8988T (cell line): Measurements from ENCODE around the gene LSP1.

ENCODE experiments used
- DNase-seq: peaks from one replicate; pipeline ENCODE4 v3.0.0; 2011

LSP1 gene

DNA sequence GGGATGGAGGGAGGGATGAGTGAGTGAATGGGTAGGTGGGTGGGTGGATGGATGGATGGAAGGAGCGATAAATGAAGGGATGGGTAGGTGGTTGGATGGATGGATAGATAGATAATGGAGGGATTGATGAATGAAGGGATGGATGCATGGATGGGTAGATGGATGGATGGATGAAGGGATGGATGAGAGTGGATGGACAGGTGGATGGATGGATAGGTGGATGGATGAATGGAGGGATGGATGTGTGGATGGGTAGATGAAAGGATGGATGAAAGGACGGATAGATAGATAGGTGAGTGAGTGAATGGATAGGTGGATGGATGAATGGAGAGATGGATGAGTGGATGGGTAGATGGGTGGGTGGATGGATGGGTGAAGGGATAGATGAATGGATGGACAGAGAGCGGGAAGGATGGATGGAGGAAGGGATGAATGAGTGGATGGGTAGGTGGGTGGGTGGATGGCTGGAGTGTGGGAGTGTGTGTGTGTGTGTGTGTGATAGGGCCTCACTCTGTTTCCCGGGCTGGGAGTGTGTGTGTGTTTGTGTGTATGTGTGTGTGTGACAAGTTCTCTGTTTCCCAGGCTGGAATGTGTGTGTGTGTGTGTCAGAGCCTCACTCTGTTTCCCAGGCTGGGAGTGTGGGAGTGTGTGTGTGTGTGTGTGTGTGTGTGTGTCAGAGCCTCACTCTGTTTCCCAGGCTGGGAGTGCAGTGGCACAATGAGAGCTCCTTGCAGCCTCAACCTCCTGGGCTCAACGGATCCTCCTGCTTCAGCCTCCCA is 40.9 kb downstream of the LSP1 start:
- DNase-seq: no peak

DNA sequence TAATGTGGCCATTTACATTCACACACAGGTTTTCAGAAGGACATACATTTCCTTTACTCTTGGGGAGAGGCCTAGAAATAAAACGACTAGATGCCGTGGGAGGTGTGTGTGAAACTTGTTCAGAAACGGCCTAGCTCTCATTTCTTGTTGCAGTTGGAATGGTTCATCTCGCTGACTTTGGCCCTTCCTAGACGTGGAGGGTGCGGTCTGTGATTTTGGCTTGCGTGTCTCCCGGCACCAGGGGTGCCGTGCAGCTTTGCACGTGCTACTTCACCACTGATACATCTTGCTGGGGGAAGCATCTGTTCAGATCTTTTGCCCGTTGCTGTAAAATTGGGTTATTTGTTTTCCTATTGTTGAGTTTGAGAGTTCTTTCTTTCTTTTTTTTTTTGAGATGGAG is 41.9 kb downstream of the LSP1 start:
- no peak for DNase-seq

DNA sequence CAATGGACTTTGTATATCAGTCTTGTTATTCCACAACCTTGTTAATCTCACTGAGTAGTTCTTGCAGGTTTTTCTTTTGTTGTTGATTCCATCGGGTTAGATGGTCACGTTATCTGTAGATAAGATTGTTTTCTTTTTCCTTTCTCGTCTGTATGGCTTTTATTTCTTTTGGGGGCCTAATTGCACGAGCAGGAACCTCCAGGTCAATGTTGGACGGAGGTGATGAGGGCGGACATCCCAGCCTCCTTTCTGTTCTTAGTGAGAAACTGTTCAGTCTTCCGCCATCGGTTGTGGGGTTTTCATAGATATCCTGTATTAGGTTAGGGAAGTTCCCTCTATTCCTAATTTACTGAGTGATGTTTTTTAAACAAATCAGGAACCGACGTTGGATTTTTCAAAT is 43.6 kb downstream of the LSP1 start:
- no peak for DNase-seq

DNA sequence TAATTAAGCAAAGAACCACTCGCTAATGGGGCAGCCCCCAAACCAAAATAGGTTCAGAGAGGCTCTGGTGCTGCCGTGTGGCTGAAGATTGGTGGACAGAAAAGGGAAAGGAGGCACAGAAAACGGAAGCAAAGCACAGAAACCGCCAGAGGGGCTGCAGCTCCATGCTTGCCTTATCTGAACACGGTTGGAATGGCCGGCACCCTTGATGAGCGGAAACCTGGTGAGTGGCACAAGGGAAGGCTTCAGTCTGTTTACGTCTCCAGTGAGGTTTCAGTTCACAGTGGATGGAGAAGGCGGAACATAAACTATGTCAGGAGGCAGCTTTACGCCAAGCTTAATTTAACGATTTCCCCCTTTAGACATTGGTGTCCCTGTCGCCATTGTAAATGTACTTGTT is 44.0 kb downstream of the LSP1 start:
- DNase-seq: no peak

DNA sequence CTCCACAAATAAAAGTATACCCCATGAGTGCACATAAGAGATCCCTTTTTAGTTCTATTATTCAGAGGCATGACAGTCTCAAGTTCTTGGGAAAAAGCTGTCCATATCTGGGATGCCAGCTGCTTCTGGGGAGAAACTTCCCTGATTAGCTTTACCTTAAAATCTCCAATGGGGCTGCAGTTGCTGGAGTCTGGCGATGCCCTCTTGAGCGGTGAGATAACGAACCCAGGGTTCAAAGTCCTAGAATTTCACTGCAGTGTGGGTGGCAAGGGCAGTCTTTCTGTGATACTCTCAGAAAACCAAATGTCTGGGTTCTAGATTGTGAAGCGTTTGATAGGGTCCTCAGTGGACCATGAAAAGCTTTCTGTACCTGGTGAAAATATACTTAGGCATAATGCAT is 46.2 kb downstream of the LSP1 start:
- no peak for DNase-seq

DNA sequence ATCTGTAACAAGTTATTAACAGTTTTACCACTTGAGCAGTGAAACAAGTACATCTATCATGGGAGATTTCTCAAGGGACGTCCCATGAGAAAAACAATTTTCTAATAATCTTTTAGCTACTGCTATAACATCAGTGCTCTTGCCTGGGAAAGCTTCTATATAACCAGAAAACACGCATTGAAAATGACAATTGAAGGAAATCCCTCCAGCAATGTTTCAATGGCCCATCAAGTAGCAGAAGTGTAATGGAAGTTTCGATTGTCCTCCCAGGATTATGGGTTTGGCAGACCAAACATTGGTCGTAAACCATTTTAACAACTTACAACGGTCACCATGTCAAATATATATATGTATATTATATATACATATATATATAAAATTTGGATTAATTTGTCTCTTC is 46.8 kb downstream of the LSP1 start:
- DNase-seq: no peak

DNA sequence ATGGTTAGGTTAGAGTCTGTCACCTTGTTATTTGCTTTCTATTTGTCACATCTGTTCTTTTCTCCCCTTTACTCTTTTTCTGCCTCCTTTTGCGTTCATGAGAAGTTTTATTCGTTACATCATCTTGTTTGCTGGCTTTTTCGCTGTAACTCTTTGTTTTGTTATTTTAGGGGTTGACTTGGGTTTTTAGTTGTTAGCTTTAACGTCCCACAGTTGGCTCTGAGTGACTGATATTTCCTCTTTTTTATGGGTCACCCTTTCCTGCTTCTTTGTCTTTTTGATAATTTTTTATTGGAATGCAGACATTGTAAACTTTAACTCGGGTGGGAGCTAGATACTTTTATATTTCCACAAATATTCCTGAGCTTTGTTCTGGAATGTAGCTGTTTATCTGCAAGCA is 53.3 kb downstream of the LSP1 start:
- no peak for DNase-seq

DNA sequence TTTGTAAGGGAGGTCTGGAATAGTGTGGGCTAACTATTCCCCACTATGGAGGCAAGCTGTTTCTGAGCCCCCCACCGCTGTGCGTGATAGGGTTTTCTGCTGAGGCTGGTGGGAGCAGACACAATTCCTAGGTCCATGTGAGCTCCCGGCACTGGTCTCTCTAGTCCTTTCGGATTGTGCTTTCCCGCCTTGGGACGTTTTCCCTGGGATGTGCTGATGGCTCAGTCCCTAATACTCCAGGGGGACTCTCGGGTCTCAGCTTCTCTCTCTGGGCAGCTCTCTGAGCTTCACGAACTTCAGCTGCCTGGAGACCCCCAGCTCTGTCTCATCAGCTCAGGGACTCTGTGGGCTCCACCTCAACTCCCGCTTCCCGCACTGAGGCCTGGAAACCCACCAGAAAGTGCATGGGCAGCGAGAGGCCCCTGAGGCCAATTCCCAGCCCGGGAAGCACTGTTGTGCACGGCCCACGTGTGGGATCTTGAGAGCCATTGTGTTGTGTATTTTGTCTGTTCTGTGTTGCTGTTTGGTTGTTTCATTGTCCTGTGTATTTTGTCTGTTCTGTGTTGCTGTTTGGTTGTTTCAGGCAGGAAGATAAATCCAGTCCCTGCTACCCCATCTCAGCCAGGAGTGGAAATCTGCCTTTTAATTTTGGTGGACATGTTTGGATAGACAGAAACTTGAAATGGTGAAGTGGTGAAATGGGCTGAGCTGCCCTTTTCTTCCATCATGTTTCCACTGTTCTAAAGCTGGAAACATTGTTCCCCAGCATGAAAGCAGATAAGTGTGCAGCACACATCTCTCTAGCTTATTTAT is 53.9 kb downstream of the LSP1 start:
- no peak for DNase-seq

DNA sequence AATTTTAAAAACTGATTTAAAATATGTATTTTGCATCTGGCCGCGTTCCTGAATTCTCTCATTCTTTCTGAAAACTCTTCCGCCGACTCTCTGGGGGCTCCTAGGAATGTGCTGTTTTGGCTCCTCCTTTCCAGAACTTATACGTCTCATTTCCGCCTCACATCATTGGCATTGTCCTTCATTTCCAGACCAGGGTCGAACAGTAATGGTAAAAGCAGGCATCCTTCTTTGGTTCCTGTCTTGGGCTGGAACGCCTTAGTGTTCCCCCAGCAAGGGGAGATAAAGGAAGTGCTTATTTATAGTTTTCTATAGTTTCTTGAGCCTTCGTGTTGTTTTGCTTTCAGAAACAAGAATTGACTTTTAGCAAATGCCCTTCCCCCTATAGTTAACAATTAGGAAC is 55.7 kb downstream of the LSP1 start:
- no peak for DNase-seq

DNA sequence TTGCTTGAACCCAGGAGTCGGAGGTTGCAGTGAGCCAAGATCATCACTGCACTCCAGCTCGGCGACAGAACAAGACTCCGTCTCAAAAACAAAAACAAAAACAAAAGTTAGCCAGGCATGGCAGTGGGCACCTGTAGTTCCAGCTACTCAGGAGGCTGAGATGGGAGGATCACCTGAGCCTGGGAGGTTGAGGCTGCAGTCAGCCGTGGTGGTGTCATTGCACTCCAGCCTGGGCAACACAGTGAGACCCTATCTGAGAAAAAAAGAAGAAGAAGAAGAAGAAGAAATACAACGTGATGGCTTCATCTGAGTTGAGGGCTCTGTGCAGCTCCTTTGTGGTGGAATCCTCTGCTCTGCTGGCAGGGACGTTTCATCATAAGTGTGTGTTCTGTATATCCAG is 56.6 kb downstream of the LSP1 start:
- no peak for DNase-seq

DNA sequence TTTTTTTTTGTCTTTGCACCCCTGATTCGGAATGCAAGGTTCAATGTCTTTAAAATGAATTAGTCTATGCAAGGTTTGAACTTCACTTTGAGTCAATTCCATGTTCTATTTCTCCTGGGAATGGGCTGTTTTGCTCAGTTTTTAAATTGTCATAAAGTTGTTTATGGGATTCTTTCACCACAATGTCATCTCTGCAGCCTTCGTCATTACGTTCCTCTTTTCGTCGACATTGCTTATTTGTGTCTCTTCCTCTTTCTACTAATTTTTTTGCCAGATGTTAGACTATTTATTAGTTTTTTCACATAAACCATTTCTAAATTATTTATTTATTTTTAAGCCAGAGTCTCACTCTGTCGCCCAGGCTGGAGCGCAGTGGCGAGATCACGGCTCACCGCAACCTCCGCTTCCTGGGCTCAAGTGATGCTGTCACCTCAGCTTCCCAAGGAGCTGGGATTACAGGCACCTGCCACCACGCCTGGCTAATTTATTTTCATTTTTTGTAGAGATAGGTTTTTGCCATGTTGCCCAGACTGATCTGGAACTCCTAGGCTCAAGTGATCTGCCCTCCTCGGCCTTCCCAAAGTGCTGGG is 59.5 kb downstream of the LSP1 start:
- no peak for DNase-seq

DNA sequence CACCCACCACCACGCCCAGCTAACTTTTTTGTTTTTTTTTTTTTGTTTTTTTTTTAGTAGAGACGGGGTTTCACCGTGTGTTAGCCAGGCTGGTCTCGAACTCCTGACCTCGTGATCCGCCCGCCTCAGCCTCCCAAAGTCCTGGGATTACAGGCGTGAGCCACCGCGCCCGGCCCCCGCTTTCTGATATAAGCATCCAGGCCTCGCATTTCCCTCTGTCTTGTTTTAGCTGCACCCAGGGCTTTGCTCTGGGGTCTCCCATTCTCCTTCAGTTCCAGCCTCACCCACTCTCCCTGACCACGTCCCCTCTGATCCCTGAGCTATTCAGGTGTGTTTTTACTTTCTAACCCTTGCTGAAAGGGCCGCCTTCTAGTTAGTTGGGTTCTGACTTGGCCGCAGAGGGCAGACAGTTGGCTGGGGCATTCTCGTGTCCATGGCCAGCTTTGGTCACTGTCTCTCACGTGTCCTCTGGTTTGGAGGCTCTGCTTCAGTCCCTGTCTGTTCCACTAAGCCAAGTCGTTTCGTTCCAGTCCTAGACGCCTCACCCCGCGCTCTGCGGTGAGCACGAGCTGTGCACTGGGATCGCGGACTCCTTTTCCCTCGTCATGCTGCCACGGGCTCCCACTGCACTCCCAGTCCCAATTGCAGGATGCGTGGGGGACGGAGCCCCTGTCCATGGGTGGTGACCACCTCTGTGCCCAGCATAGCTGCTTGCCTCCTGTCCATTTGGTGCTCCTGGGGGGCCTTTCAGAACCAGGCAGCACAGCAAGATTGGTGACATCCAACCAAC is 60.6 kb downstream of the LSP1 start:
- no peak for DNase-seq

DNA sequence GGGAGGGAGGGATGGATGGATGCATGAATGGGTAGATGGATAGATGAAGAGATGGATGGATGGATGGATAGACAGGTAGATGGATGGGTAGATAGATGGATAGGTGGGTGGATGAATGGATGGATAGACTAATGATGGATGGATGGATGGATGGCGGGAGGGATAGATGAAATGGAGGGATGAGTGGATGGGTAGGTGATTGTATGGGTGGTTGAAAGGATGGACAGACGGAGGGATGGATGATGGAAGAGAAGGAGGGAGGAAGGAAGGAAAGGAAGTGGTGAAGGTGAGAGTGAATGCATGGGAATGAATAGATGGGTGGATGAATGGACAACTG is 62.9 kb downstream of the LSP1 start:
- no peak for DNase-seq

DNA sequence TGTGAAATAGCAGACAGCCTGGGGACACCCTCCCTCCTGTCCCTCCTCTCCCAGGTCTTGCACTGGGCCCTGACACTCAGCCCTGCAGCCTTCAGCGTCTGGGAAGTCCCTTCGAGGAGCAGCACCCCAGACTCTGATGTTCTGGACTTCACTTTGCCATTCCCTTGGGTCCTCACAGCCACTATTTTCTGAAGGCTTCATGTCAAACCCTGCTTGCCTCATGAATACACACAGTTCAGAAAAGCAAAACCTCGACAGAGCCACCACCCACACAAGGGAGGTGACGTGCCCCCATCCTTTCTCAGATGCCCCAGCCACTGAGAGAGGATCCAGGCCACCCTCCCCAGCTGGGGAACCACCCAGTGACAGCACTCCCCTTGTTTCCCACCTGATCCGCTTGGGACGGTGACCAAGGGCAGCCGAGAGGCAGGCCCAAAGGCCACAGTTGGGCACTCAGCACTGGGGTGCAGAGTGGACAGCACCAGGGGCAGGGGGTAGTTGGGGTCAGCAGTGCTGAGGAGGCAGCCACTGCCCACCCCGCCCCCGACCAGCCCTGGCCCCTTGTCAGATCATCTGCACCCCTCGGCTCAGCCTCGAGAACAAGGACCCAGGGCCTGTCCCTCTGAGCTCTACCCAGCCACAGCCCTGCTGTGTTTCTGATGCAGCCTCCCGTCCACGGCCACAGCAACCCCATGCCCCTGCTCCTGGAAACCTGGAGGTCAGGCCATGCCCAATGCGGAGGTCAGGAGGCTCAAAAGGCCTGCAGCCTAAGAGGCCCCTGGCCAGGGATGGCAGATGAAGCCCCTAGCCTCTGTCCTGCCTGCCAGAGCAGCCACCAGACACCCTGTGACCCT is 63.5 kb downstream of the LSP1 start:
- peak; percentile 28 for DNase-seq

DNA sequence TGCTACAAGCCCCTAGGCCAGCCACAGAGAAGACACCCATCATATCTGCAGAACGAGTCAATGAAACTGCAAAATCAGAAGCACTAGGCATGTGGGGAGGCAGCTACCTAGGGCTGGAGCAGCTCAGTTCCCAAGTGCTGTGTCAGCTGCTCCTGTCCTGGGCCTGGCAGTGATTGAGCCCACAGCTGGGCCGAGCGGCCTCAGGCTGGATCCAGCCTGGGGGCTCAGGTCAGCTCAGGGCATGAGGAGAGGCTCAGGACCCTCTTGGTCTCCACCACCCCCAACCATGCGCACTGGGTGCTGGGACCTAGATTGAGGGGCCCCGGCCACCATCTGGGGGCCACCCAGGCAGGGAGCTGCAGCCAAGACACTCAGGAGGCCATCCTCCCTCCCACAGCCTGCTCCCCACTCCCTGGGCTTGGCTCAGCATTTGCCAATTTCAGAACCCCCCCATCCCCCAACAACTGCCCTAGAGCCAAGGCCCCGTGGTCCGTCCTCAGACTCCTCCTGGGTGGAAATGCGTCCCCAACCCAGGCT is 64.2 kb downstream of the LSP1 start:
- peak; percentile 33 for DNase-seq

DNA sequence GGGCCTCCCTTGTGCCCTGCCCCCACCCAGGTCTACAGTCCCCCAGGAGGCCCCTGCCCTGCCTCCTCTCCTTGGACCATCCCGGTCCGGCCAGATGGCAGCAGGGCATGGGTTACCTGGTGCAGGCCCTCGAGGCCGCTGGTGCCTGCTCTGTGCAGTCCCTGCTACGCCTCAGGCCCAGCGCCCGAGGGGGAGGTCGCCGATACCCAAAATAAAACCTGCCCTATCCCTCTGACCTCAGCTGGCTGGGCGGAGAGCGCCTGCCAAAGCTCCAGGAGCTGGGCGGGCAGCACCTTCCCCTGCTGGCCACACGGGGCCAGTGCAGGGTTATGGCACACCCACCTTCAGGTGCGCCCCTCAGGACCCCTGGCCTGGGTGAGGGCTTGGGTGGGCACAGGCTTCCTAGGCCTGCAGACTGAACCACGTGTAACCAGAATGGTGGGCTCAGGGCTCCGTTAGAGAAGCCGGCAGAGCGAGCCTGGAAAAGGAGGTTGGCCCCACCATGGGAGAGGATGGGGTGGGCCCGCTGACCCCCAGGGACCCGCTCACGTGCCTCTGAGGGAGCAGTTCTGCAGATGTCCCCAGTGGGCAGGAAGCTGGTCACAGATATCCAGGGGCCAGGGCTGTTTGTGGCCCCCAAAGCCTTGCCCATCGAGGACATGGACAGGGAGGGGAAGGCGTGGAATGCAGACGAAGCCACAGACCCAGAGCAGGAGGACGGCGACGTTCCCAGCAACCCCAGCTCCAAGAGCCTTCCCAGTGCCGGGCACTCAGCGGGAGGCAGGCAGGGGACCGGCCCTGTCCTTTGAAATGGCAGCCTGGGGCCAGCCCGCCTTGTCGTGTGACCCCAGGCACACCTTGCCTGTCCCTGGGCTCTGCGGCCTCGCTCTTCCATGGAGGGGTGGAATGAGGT is 64.9 kb downstream of the LSP1 start:
- peak; percentile 84 for DNase-seq

DNA sequence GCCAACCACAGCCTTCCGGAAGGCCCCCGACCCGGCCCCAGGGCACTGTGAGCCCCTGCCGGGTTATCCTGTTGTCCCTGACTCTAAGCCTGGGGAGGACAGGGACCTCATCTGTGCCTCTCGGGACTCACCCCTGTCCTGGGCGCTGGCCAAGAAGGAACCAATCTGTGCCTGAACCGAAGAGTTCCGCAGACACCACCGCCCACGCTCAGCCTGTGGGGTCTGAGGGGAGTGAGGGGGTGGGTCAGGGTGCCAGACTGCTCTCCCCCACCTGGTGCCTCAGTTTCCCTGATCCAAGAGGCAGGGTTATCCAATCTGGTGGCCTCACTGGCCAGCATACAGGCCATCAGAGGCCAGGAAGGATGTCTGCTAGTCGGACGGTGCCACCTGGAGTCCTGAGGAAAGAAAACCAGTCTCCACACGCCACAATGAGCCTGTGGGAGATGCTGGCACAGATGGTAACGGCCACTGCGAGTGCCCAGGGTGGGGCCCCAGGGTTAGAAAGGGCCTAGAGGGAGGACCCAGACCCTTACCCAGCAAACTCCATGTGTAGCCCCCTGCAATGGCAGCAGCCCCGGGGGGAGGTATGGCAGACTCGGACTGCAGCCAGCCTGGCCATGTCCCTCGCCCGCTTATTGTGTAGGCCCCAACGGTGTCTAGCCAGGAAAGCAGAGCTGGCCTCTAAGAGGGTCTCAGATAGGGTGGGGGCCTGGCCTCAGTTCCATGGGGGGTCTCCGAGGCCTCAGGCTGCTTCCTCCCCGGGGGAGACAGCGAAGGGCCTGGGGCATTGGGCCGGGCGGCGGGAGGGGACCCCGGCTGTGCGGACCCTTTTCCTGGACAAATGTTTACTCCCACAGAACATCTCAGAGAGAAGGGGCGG is 65.8 kb downstream of the LSP1 start:
- peak; percentile 70 for DNase-seq

DNA sequence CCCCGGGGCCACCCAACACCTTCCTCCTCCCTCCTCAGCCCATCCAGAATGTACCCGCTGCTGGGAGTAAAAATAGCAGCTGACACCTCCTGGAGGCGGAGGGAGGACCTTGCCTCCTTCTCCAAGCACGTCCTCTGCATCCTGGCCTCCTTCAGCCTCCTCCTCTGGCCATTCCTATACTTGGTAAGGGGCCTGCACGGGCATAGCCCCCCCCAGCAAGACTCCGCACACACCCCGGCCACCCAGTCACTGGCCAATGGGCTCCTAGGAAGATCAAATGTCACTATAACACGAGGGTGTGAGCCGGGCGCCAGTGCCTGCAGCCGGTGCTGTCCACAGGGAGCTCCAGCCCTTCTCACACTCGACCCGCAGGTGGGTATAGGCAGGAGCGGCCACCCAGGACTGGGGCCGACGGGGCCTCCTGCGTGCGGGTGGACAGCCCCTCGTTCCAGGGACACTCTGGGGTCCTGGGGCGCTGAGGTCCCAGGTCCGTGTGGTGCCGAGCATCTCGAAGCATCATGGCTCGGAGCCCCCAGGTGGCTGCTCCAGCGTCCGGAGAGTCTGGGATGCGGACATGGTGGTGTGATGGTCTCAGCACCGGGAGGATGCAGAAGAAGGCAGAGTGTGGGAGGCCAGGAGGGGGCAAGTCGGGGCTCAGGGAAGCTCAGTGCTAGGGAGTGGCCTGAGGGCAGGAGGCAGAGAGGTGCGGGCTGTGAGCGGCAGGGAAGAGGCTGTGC is 66.7 kb downstream of the LSP1 start, which contains the start of gene TNNT3:
TSS of gene TNNT3 (plus strand) at position 313 of the 737 bp plus-strand sequence. CDS start 3,172 bp downstream, outside the sequence.
- peak; percentile 77 for DNase-seq
